ENCODE data around the gene ITM2B. TPM values are rescaled to one million over a fixed set of nuclear protein-coding genes. Genes with fewer than 3 reads are reported as not detected.

Gene ITM2B
- 256 and 340 TPM in 2 replicates for total RNA-seq

GRCh38 chr13:48233046-48233888 lies at the start of gene ITM2B:
TSS of gene ITM2B (plus strand) at chr13:48233206. CDS start at chr13:48233361, 155 bp downstream.

DNA sequence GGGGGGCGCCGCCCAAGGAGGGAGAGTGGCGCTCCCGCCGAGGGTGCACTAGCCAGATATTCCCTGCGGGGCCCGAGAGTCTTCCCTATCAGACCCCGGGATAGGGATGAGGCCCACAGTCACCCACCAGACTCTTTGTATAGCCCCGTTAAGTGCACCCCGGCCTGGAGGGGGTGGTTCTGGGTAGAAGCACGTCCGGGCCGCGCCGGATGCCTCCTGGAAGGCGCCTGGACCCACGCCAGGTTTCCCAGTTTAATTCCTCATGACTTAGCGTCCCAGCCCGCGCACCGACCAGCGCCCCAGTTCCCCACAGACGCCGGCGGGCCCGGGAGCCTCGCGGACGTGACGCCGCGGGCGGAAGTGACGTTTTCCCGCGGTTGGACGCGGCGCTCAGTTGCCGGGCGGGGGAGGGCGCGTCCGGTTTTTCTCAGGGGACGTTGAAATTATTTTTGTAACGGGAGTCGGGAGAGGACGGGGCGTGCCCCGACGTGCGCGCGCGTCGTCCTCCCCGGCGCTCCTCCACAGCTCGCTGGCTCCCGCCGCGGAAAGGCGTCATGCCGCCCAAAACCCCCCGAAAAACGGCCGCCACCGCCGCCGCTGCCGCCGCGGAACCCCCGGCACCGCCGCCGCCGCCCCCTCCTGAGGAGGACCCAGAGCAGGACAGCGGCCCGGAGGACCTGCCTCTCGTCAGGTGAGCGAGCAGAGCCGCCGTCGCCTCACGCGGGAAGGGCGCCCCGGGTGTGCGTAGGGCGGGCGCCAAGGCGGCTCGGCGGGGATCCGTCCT lies 70.5 kb downstream of the ITM2B start, which contains the start of gene RB1:
Gene RB1, plus strand, starts transcription at position 393 of the 784 bp plus-strand sequence. Its CDS starts 162 bp downstream, at position 555.

Other genes starting within 250 kb of the ITM2B start
- gene SUCLA2, start 231.9 kb upstream of the ITM2B start, total RNA-seq: 38.1 and 53.3 TPM in 2 replicates
- 11.8 and 13.7 TPM in 2 replicates for gene NUDT15, start 195.5 kb upstream of the ITM2B start, total RNA-seq
- gene MED4, start 138.1 kb upstream of the ITM2B start, total RNA-seq: 24.3 and 26.7 TPM in 2 replicates
- 34.9 and 37.8 TPM in 2 replicates for gene RB1, start 70.5 kb downstream of the ITM2B start, total RNA-seq
- gene LPAR6, start 179.9 kb downstream of the ITM2B start, total RNA-seq: 7.9 and 14.3 TPM in 2 replicates